ENCODE results near the gene SLFN12L.
"Not testable (repeated sequence)": the region's sequence is repeated elsewhere in the genome, so short reads cannot be mapped to it uniquely, and the experiment has no call there.

Gene SLFN12L

DNA sequence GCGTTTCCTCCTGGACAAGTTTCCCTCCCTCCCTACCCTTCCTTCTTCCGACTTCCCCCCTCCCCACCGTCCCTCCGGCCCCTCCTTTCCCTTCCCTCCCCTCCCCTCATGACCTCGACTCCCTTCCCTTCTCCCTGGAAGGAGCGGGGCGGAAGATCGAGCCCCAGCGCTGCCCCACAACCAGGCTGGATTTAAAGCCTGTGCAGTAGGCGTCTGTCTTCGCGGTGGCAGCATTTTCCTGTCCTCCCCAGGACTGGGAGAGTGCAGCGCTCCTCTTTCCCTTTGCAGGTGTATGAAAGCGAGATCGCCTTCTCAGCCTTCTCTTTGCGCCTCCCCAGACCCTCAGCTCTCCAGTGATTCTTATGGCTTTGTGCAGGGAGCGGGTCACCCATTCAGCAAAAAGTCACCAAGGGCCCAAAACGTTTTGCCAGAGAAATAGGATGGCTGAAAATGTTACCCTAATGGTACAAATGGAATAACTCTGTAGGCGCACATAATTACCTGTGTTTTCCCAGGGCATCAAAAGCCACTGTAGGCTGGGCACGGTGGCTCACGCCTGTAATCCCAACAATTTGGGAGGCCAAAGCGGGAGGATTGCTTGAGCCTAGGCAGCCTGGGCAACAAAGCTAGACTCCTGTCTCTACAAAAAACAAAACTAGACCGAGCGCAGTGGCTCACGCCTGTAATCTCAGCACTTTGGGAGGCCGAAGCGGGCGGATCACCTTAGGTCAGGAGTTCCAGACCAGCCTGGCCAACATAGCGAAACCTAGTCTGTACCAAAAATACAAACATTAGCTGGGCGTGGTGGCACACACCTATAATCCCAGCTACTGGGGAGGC lies 40.8 kb downstream of the SLFN12L start:
- peak; percentile 68 for DNase-seq (ENCODE audit: low read depth, low spot score)

DNA sequence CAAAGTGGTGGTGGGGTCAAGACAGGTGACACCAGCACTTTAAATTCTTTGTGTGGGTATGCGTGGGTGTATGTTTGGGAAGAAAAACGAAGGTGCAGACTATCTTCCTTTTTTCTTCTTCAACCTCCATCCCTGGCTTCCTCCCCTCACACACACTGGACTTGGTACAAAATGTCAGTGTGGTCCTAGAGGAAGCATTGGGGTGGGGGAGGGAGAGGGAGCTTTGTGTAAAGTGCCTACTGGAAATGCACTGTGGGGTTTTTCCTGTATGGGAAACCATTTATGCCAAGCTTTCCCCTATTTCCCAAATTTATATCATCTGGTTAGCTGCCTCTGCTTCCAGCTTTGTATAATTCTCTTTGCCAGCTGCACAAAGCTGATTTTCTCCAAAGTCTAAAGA lies 44.4 kb downstream of the SLFN12L start:
- no peak for DNase-seq (ENCODE audit: low read depth, low spot score)

DNA sequence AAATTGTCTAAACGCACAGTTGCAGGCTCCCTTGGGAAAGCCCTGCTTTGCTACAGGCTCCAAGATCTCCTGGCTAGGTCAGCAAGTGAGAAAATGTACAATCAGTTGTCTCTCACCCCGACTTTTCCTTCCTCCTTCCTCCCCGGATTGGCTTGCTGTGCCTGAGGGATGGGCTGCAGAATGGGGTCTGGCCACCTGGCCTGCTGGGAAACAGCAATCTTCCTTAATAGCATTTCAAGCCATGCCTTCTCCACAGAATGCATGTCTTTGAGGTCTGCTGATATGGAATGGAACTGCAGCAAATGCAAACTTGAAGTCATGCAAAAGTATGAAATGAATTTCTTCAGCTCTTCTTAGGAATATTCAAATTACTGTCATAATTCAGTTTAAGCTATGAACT lies 46.1 kb downstream of the SLFN12L start:
- DNase-seq (ENCODE audit: low read depth, low spot score), result no peak

DNA sequence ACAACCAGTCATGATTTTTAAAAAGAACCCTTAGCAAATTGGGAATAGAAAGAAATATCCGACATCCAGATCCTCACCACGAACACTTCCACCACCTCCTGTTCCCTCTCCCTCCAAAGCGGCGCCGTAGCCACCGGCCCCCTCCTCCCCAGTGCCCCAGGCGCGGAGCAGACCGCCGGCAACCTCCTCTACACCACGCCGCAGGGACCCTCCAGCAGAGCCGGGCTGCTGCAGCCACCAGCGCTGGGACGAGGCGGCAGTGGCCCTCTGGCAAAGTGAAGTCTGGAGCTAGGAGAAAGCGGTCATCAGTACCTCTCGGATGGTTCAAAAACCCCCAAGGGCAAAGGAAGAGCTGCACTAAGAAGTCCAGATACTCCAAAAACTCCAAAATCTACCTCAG lies 47.5 kb downstream of the SLFN12L start:
- no peak for DNase-seq (ENCODE audit: low read depth, low spot score)

DNA sequence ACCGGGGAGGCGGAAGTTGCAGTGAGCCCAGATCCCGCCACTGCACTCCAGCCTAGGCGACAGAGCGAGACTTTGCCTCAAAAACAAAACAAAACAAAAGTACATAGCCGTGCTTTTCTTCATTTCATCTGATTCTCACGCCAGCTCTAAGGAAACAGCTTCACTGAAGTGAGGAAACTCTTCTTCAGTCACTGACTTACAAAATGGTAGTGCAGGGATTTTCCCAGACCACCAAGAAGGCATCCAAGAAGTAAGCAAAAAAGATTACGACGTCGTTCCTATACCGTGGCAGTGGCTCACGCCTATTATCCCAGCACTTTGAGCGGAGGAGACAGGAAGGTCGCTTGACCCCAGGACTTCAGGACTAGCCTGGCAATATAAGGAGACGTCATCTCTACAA lies 48.5 kb downstream of the SLFN12L start:
- no peak for DNase-seq (ENCODE audit: low read depth, low spot score)

DNA sequence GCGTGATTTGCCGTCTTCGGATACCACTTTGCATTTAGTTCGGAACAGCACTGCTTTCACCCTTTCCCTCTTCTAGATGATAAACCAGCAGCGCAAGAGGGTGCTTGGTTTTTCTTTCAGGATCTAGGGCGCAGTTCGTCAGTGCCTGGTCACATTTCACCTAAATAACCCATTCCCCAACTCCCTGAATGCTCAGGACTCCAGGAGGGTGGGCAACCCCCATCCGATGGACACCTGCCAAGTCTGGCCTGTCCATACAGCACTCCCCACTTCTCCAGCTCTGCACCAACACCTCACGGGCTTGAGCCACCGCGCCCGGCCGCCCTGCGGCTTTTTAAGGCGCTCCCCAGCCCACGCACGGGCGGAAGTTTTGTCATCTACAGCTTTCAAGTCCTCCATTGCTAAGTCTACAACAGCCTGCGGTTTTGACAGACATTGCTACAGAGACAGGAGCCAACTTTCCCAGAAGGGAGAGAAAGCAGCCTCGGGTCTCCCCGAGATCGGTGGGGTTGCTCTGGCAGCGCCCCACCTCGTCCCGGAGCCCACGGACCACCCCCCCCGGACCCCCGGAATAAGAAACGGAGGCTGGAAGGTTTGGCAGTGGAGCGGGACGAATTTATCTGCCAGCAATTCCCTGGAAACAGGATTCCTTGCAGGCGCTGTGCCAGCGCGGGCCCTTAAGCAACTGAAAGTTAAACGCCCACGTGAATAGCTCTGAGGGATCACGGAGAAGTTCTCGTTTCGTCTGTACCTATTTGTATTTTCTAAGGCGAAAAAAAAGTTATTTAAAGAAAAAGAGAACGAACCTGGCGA lies 50.4 kb downstream of the SLFN12L start:
- no peak for DNase-seq (ENCODE audit: low read depth, low spot score)

DNA sequence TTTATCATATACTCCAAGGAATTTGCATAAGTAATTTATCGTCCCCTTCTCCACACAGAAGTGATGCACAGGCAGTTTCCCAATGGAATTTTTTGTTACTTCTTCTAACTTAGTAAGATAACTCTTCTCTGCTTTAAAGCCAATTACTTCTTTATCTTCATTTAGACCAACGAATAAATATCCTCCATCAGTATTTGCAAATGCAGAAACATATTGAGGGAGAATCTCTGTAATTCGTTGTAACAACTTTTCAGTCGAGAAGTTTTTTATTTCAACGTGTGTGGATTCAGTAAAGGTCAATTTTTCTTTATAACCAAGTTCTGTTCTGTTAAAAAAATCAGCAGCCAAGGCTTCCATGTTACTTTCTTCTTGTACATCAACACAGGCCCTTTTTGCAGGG lies 58.2 kb downstream of the SLFN12L start:
- no peak for DNase-seq (ENCODE audit: low read depth, low spot score)

DNA sequence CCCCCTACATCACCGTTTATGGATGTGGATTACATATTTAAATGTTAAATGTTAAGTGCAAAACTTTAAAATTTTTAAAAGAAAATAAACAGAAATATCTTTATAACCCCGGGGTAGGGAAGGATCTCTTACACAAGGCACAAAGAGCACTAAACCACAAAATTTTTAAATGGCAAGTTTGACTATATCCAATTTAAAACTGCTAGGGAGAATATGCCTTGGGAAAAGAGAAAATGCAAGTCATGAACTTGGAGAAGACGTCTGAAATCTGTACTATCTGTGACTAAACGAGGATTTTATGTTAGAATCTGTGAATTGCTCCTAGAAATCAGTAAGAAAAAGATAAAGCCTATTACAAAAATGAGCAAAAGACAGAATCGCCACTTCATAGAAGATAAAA lies 60.2 kb downstream of the SLFN12L start:
- DNase-seq (ENCODE audit: low read depth, low spot score), result no peak

DNA sequence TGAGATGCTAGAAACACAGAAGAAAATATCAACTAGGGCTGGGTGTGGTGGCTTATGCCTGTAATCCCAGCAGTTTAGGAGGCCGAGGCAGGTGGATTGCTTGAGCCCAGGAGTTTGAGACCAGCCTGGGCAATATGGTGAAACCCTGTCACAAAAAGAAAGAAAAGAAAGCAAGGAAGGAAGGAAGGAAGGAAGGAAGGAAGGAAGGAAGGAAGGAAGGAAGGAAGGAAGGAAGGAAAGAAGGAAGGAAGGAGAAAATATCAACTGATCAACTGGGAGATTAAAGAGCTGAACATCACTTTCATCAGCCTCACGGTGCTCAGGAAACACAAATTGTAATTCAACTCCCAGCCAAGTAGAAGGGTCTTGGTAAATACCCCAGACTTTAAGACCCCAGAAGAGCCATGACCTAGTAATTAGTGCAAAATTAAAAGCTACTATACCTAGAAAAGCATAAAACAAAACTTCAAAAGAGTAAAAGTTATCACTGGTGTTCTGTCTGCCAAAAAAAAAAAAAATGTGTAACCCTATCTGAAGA lies 61.1 kb downstream of the SLFN12L start:
- no peak for DNase-seq (ENCODE audit: low read depth, low spot score)

DNA sequence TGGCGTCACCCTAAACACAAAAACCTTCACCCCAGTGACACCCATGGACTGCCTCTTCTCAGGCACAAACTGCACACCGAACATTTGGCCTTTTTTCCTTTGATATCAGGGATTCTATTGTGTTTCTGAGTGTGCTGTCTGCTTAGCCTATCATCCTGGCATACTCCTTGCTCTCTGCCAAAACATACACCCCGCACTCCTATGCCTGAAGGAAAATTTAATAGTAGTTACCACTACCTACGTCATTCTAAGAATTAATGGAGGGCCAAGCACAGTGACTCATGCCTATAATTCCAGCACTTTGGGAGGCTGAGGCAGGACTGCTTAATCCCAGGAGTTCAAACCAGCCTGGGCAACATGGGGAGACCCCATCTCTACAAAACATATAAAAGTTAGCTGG lies 69.0 kb downstream of the SLFN12L start:
- DNase-seq (ENCODE audit: low read depth, low spot score), result no peak

DNA sequence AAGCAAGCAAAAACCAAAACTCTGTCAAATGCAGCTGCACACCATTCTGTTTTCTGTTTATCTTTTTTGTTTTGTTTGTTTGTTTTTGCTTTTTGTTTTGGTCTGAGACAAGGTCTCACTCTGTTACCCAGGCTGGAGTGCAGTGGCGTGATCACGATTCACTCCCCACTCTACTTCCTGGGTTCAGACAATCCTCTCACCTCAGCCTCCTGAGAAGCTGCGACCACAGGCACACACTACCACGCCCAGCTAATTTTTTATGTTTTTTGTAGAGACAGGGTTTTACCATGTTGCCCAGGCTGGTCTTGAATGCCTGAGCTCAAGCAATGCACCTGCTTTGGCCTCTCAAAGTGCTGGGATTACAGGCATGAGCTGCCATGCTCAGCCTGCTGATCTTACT lies 69.7 kb downstream of the SLFN12L start:
- no peak for DNase-seq (ENCODE audit: low read depth, low spot score)

DNA sequence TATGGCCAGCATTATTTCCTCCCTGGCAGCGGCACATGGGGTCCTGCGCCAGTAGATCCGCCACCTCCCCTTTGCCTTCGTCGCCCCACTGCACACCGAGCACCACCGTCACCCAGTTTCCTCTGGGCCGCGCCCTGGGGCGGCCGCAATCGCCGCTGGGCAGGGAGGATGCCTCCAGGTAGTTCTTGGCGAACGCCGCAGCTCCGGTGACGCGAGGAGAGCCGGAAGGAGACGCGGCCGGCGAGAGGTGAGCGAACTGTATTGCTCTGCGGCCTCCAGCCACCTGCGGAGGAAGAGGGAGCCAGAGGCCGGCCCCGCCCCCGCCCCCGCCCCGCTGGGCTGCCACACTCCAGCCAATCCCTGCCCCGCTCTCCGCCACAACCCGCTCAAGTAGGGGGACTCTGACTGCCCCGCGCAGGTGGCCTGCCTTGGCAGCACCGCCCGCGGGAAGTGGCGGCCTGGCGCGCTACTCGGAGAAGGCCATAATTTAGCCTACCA lies 77.1 kb downstream of the SLFN12L start:
- DNase-seq (ENCODE audit: low read depth, low spot score), result peak; percentile 54

DNA sequence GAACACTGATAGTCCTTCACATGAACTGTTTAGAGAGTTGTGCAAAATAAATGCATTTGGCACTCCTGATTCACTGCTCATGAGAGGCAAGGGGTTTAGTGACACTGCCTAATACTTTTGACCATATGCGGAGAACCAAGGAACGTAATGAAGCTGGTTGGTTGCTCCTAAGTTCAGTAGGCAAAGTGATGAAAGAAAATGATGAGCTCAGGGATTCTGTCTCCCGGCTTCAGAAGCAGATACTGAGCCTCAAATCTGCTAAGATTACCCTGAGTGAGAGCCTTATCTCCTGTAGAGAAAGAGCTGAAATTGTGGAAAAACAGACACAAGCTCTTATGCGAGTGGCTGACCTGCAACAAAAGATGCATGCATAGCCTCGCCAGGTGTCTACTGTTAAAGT lies 83.4 kb downstream of the SLFN12L start:
- not testable (repeated sequence) for DNase-seq (ENCODE audit: low read depth, low spot score)

DNA sequence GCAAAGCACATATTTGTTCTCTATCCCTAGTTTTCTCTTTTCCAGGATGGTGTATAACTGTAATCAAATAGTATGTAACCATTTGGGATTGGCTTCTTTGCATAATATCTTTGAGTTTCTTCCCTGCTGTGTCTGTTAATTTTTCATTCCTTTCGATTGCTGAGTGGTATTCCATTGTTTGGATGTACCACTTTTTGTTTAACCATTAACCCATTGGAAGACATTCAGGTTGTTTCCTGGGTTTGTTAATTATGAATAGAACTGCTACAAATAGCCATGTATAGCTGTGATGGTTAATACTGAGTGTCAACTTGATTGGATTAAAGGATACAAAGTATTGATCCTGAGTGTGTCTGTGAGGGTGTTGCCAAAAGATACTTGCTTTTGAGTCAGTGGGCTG lies 84.3 kb downstream of the SLFN12L start:
- no peak for DNase-seq (ENCODE audit: low read depth, low spot score)

DNA sequence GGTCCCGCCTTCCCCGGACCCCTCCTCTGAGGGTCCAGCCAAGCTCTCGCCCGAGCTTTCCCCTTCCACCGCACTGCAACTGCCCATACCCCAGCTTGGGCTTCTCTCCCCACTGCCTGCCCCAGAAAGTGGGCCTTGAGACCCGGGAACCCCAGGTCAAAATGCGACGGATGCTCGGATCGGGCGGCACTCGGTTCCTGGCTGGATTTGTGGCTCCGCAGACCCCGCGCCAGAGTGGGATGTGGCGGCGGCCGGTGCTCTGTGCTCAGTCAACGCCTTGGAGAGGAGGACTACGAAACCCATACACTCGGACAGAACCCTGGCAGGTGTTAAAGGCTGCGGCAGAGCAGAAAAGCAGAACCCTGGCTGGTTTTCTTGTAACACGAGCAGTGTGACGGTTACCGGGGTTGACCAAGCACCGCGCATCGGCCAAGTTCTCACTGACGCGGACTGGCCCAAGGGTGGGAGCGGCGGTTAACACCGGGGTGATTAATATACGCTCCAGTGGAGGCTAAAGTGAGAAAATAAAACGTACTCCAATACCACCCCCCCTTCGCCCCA lies 88.0 kb downstream of the SLFN12L start:
- DNase-seq (ENCODE audit: low read depth, low spot score), result no peak

DNA sequence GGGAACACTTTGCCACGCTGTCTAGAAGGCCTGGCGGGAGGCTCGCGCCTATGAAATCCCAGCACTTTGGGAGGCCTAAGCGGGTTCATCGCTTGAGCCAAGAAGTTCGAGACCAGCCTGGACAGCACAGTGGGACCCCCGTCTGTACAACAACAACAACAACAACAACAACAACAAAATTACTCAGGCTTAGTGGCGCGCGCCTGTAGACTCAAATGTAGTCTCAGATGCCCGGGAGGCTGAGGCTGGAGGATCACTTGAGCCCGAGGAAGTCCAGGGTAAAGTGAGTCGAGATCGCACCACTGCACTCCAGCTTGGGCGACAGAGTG lies 88.6 kb downstream of the SLFN12L start:
- DNase-seq (ENCODE audit: low read depth, low spot score), result no peak

DNA sequence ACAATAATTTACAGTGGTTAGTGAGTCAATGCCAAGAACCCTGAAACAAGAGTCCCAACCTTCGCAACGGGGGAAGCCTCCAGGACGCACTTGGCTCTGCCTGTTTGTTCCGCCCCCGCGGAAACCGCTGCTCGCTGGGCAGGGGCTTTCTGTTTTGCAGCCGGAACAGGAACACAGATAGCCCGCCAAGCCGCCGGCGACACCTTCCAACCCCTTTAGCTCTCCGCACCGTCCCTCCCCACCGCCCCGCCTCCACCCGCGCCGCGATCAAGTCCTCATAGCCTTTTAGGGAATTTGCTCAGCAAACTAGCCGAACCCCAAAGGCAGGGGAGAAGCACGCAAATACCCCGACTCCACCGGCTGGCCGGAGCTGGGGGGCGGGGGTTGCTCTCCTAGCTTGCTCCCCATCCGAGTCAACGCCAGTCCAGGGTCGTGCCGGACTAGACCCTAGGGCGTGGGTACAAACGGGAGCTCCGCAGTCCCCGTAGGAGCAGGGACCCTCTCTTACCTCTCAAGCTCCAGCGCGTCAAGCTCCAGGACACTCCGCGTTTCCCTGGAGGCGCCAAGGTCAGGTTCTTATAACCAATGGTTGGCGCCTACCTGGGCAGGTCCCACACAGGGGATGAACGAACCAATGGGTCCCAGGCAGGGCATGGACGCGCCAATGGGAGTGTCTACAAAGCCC lies 89.1 kb downstream of the SLFN12L start, which contains the start of gene SLFN13:
Gene SLFN13, minus strand, starts transcription at position 553 of the 685 bp plus-strand sequence. CDS start 3,086 bp downstream, outside the sequence.
- DNase-seq (ENCODE audit: low read depth, low spot score), result peak; percentile 87

DNA sequence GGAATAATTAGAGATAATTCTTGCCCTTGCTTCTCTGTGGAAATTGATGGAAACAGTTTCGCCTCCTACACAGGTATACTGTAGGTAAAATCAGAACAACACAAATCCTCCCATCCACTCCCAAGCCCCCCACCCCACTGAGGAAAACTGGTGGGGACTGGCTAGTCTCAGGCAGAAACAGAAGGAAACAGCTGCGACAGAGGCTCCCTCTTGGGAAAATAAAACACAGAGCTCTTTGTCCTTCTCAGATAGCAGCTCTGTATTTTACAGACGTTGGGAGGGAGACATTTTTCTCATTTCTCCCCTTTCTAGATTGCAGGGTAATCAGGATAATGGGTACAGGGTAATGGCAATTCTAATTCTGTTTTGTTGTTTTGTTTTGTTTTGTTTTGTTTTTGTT lies 90.0 kb downstream of the SLFN12L start:
- DNase-seq (ENCODE audit: low read depth, low spot score), result no peak

DNA sequence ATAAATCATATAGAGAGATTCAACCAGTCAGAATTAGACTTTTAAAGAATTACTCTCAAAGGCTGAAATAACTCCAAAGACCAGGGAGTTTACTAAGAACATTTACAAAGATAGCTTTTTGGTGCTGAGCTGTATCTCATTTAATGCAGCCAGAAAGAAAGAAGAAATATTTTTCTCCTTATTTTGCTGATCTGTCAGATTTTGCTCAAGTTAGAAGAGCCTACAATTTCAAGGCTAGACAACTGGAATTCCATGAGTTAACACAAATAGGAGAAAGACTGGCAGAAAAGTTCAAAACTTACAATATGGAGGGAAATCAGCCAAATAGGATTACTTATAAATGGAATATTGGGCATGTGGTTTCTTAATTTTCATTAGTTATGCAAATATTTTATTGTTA lies 99.0 kb downstream of the SLFN12L start:
- DNase-seq (ENCODE audit: low read depth, low spot score), result no peak

DNA sequence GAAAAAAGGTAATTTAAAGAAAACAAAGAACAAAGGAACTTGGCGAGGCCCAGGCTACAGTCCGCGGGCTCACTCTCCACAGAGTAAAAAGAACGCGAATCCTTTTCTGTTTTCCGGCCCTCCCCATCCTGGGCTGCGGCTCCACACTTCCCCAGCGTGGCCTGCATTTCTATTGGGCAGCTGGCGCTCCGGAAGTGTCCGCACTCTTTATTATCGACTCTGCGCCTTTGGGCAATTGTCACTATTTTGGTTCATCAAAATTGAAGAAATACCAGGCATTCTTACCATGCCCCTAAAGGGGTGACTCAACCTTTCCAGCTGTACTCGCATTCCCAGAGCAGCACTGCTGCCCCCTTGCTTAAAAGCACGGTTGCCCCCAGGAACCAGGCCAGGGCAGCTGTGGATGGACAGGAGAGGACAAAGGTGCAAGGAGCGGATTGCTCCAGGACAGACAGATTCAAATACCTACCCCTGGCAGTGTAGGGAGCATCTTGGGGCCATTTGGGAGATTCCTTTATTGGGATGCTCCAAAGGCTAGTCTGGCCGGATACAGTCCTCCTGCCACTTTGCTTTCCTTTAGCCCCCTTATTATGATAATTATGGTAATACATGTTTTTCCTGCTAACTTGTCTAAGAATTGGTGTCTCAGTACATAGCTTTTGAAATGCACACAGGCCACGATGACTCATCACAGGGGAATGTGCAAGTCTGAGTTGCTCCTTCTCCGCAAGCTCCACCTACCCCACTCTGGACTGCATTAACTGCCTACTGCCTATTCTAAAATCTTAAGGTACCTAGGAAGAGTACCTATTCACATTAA lies 104.2 kb downstream of the SLFN12L start:
- peak; percentile 100 for DNase-seq (ENCODE audit: low read depth, low spot score)
